GM19099 (cell line): Measurements from ENCODE around the gene CELSR1.

ENCODE experiments used
- POLR2A ChIP-seq: IDR thresholded peaks from 3 replicates; pipeline ENCODE4 v1.6.1; 2011; ENCODE audit warnings: low read depth; ENCODE audit not compliant: insufficient read length; ENCODE audit errors: extremely low read depth

CELSR1 gene

DNA sequence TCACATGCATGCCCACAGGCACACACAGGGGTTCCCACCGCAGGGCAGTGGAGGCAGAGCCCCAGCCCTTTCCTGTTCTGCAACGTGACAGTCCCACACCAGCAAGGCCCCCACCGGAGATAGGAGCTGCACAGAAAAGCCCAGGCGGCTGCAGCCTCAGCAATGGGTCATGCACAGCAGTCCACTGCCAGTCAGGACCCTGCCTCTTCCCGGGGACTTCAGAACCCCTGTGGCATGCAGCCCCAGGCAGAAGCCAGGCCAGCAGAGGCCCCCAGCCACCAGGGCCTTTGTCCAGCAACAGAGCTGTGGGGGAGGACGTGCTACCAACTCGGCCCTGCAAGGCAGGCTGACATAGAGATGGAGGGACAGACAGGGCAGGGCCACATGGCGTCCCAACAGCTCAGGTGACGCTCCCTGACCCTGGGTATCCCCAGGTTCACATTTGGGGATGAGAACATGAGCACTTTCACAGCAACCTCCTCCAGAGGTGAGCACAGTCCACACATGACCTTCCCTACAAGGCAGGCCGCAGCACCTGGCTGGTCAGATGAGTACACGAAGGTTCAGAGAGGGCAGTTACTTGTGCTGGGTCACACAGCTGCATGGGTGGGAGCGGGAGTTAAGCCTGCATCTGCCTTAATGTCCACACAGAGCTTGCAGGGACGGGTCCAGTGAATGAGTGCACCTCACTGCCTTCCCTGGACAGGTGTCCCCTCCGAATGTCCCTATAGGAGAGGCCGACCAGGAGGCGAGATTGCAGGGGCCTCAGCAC, 87.3 kb downstream of the CELSR1 start:
- no peak for TF ChIP-seq POLR2A

DNA sequence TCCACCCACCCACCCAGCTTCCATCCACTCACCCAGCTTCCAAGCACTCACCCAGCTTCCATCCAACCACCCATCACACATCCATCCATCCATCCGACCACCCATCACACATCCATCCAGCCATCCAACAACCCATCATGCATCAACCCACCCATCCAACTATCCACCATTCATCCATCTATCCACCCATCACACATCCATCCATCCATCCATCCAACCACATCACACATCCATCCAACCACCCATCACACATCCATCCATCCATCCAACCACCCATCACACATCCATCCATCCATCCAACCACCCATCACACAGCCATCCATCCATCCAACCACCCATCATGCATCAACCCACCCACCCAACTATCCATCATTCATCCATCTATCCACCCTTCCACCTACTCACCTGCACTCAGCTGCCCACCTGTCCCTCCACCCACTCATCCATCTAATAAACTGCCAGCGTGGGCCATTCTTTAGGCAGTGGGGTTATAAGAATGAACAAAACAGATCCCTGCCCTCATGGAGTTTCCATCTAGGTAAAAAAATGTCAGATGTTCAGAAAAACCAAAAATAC, 88.2 kb downstream of the CELSR1 start:
- TF ChIP-seq POLR2A = no peak

DNA sequence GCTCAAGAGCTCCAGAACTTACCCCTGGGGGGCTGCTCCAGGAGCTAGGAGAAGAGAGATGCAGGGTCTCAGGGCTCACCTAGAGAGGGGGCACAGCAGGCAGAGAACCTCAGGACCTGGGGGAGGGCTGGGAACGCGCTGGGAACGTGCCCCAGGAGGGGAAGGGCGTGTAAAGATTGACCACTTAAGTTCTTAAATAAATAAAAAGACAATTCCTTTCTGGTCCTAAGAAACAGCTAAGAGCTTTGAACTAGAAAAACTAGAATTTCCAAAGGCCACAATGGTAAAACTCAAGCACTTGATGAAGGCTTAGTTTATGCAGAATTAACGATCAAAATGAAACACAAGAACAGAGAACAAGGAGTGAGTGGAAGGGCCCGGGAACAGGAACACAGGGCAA, 89.1 kb downstream of the CELSR1 start:
- no peak for TF ChIP-seq POLR2A

GRCh38 chr22:46447906-46448305, 89.5 kb downstream of the CELSR1 start:
- no peak for TF ChIP-seq POLR2A

DNA sequence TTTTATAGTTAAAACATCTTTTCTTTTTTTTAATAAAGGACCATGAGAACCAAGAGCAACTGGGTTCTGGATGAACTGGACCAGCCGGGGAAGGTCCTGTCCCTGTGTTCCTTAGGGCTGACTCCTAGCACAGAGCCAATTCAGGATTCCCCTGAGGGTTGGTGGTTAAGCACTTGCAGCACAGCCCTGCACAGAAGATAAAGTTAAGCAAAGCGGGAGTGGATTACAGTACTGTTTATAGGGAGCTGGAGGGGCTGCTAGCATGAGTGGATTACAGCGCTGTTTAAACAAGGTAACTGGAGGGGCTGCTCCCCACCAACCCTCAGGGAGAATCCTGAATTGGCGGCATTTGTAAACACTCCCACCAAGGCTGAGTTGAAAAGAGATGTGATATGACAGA, 90.6 kb downstream of the CELSR1 start:
- no peak for TF ChIP-seq POLR2A

DNA sequence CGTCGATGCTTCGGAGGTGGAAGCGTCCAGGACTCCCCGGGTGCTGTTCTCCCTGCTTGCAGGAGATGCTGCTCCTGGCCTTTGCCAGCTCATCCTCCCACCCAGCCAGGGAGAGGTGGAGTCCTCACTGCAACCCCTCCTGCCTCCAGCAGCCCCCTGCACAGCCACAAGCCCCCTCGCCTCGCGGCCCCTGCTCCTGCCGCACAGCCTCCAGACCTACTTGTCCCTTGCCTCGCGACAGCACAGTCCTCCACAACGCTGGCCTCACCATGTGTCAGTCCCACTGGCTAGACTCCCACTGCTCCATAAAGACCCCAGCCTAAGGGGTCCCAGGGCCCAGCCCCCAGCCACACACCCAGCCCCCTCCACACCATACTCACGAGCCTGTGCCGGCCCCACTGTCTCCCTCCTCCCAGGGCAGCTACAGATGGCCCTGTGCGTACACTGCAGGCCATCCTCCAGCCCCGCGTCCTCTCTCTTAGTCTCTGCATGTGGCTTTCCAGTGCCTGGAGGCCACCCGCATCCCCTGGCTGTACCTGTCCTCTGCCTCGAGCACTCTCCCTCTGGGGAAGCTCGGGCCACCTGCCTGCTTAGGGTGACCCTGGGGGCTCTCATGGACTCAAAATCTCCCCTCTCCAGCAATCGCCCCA, 91.5 kb downstream of the CELSR1 start:
- TF ChIP-seq POLR2A = no peak

DNA sequence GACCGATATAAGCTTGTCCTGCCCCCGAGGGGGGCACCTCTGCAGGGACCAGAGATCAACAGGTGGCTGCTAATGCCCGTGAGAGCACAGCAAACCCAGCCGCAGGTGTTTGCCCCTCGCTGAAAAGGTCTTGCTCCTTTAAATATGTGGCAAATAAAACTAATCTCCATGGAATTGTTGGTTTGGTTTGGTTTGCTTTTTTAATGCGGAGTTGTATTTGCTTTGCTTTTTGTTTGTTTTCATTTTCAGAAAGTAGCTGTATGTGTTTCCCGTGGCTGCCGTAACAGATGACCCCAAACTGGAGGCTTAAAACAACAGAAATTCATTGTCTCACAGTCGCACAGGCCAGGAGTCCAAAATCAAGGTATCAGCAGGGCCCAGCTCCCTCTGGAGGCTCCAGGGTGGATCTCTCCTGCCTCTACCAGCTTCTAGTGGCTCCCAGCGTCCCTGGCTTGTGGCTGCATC, 93.0 kb downstream of the CELSR1 start:
- no peak for TF ChIP-seq POLR2A

DNA sequence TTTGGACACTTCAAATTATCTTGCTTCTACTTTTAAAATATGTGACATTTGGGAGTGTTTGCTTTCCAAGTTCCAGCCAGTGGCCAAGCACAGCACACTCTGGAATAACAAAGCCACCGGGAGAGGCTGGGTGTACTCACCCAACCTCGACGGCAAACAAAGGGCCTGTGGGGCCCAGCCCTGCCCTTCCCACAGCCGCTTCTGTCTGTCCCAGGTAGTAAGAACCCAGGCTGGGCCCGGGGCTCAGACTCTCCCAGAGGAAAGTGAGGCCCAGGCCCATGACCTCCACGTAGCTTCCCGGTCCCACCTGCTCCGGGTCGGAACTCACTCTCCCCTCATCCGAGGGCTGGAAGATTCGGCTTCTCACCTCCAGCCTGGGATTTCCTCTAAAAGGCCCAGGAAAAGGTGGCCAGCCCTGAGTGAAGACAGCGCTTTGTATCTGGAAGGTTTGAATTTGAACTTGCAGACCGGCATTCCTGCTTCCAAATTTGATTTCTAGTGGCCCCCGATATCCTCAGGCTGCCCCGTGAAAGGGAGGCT, 93.5 kb downstream of the CELSR1 start:
- TF ChIP-seq POLR2A = no peak

DNA sequence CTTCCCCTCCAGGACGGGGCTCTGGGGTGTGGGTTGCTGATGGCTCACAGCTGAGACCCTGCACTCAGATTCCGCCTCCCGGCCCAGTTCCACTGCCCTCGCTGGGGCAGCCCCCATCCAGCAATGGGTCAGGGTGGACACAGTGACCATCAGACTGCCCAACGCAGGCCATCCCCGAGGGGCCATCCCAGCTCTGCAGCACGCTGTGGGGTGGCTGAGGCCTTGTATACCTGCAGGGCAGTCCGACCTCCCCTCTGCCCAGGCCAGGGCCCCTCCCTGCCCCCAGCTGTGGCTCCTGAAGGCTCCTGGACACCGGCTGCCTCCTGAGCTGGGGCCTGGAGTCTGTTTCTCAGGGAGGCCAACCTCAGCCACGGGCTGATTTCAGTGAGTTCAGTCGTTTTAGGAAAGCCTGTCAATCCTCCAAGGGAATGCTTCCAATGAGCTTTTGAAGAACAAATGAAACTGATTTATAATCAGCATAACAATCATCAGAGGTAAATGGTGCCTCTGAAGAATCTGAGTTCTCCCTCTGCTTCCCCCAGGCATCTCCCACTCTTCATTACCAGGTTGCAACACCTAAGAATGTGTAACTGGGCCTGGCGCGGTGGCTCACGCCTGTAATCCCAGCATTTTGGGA, 95.1 kb downstream of the CELSR1 start:
- no peak for TF ChIP-seq POLR2A

- no peak for TF ChIP-seq POLR2A
Observed at GRCh38 chr22:46439576-46440465, 97.6 kb downstream of the CELSR1 start.

DNA sequence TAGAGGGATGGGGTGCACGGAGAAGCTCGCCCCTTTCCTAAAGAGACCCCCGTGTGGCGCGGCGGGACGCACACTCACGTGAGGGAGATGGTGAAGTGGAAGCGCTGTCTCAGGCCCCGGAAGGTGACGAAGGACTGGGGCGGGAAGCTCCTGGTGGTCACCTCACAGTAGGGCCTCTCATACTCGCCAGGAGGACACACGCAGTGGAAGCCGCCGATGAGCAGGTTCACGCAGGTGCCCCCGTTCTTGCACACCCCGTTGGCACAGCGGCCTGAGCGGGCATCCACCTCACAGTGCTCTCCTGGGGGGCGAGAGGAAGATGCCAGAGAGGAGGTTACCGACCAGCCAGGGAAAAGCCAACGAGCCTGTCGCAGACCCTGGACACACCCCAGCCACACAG, 98.3 kb downstream of the CELSR1 start:
- TF ChIP-seq POLR2A = no peak

DNA sequence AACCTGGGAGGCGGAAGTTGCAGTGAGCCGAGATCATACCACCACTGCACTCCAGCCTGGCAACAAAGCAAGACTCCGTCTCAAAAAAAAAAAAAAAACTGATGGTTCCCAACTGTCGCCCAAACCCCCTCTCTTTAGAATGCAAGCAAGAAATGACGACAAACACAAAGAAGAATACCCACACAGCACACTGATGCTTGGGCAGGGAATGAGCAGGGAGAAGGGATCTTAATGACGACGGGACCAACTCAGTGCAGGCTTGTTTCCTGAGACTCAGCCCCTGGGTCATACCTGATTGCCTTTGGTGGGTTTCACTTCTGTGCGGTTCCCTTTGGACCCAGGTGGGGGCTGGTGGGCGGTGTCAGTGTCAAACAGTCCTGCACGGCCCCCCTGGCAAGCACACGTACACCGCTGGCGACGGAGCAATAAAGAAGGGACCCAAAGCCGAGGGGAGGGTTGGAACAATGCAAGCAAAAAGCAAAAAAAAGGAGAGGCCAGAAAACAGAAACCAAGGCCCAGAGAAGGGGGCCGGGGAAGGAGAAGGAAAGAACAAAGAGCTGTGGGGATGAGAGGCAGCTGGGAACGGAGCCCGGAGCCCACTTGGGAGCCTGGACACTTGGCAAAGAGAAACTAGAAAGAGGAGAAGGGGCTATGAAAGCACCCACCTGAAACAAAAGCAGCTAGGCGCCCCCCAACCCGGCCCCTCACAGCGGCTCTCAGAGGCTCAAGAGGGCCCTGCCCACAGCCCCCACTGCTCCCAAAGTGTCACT, 99.6 kb downstream of the CELSR1 start:
- no peak for TF ChIP-seq POLR2A

- TF ChIP-seq POLR2A = no peak
Observed at GRCh38 chr22:46436595-46437175, 100.7 kb downstream of the CELSR1 start.
